ENCODE results near the gene HSBP1L1.

Gene HSBP1L1

GRCh38 chr18:79963658-79964329, 649 bp upstream of the HSBP1L1 start:
- H3K9ac ChIP-seq (ENCODE audit: low read length), result no peak overlapping the region

GRCh38 chr18:79965119-79965902, 868 bp downstream of the HSBP1L1 start:
- Histone ChIP-seq H3K27ac (ENCODE audit: low read depth, low read length) (no peak overlapping the region), H3K9ac (ENCODE audit: low read length) (no peak overlapping the region), H3K9me3 (ENCODE audit: insufficient read depth, low read length) (no peaks in the 10 kb centered on the region), H3K4me3 (ENCODE audit: insufficient read depth, low read length, poor library complexity, severe bottlenecking) (no peak overlapping the region), H3K9me2 (replicated peaks; ENCODE audit: insufficient read depth, low read length) (no peaks in the 10 kb centered on the region), H3K27me3 (ENCODE audit: low read length) (no peaks in the 10 kb centered on the region), H3K4me2 (ENCODE audit: low read depth, low read length, poor library complexity, severe bottlenecking) (no peak overlapping the region), H4K20me1 (ENCODE audit: low read depth, low read length) (no peaks in the 10 kb centered on the region), H2AFZ (ENCODE audit: low read depth, low read length, severe bottlenecking) (no peak overlapping the region), H3F3A (ENCODE audit: insufficient read depth) (no peaks in the 10 kb centered on the region; the same call in 1 of the 2 replicates), H3K79me2 (ENCODE audit: insufficient read depth, low read length) (no peaks in the 10 kb centered on the region), H3K36me3 (ENCODE audit: low read length) (no peaks in the 10 kb centered on the region)
- TF ChIP-seq EZH2phosphoT487 (conservative IDR thresholded peaks at IDR 0.05; ENCODE audit: low read length), result no peak
- TF ChIP-seq, protein P1, sequence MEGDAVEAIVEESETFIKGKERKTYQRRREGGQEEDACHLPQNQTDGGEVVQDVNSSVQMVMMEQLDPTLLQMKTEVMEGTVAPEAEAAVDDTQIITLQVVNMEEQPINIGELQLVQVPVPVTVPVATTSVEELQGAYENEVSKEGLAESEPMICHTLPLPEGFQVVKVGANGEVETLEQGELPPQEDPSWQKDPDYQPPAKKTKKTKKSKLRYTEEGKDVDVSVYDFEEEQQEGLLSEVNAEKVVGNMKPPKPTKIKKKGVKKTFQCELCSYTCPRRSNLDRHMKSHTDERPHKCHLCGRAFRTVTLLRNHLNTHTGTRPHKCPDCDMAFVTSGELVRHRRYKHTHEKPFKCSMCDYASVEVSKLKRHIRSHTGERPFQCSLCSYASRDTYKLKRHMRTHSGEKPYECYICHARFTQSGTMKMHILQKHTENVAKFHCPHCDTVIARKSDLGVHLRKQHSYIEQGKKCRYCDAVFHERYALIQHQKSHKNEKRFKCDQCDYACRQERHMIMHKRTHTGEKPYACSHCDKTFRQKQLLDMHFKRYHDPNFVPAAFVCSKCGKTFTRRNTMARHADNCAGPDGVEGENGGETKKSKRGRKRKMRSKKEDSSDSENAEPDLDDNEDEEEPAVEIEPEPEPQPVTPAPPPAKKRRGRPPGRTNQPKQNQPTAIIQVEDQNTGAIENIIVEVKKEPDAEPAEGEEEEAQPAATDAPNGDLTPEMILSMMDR (IDR thresholded peaks at IDR 0.05; ENCODE audit: insufficient read depth, low read length, poor library complexity, severe bottlenecking), result no peak

More at GRCh38 chr18:79963658-79964329, 649 bp upstream of the HSBP1L1 start:
- no peak overlapping the region for H3K4me3 ChIP-seq (ENCODE audit: insufficient read depth, low read length, poor library complexity, severe bottlenecking)
- no peaks in the 10 kb centered on the region for H3K27me3 ChIP-seq (ENCODE audit: low read length)
- H3K4me2 ChIP-seq (ENCODE audit: low read depth, low read length, poor library complexity, severe bottlenecking), result no peak overlapping the region
- H3K9me2 ChIP-seq (replicated peaks; ENCODE audit: insufficient read depth, low read length), result no peaks in the 10 kb centered on the region
- H4K20me1 ChIP-seq (ENCODE audit: low read depth, low read length), result no peaks in the 10 kb centered on the region
- no peaks in the 10 kb centered on the region for H3K9me3 ChIP-seq (ENCODE audit: insufficient read depth, low read length)
- H3K36me3 ChIP-seq (ENCODE audit: low read length), result no peaks in the 10 kb centered on the region
- no peaks in the 10 kb centered on the region for H3K79me2 ChIP-seq (ENCODE audit: insufficient read depth, low read length)
- H2AFZ ChIP-seq (ENCODE audit: low read depth, low read length, severe bottlenecking), result no peak overlapping the region
- TF ChIP-seq, protein P1 (IDR thresholded peaks at IDR 0.05; ENCODE audit: insufficient read depth, low read length, poor library complexity, severe bottlenecking), result no peak
- no peak for TF ChIP-seq EZH2phosphoT487 (conservative IDR thresholded peaks at IDR 0.05; ENCODE audit: low read length)
- H3K27ac ChIP-seq (ENCODE audit: low read depth, low read length), result no peak overlapping the region
- H3F3A ChIP-seq (ENCODE audit: insufficient read depth), result no peaks in the 10 kb centered on the region; the same call in 1 of the 2 replicates

GRCh38 chr18:79970419-79971133, 6.1 kb downstream of the HSBP1L1 start:
- Histone ChIP-seq H3F3A (ENCODE audit: insufficient read depth) (no peaks in the 10 kb centered on the region; the same call in 1 of the 2 replicates), H3K4me3 (ENCODE audit: insufficient read depth, low read length, poor library complexity, severe bottlenecking) (no peak overlapping the region), H3K9me3 (ENCODE audit: insufficient read depth, low read length) (no peaks in the 10 kb centered on the region), H3K4me2 (ENCODE audit: low read depth, low read length, poor library complexity, severe bottlenecking) (no peak overlapping the region), H3K79me2 (ENCODE audit: insufficient read depth, low read length) (peaks cover 19% of the 10 kb centered on the region), H4K20me1 (ENCODE audit: low read depth, low read length) (peaks cover 12% of the 10 kb centered on the region; the same call in 1 of the 2 replicates), H3K27ac (ENCODE audit: low read depth, low read length) (no peak overlapping the region), H3K27me3 (ENCODE audit: low read length) (no peaks in the 10 kb centered on the region), H3K36me3 (ENCODE audit: low read length) (peaks cover 7% of the 10 kb centered on the region; the same call in 1 of the 2 replicates), H3K9me2 (replicated peaks; ENCODE audit: insufficient read depth, low read length) (no peaks in the 10 kb centered on the region), H2AFZ (ENCODE audit: low read depth, low read length, severe bottlenecking) (no peak overlapping the region), H3K9ac (ENCODE audit: low read length) (no peak overlapping the region)
- TF ChIP-seq, protein P1 (IDR thresholded peaks at IDR 0.05; ENCODE audit: insufficient read depth, low read length, poor library complexity, severe bottlenecking), result no peak
- no peak for TF ChIP-seq EZH2phosphoT487 (conservative IDR thresholded peaks at IDR 0.05; ENCODE audit: low read length)

Data from SU-DHL-6 (cell line).